ENCODE results near the gene TPM1.
A peak's percentile ranks its signal among the peaks of the same experiment; 100 is the strongest.

The TPM1 gene

DNA sequence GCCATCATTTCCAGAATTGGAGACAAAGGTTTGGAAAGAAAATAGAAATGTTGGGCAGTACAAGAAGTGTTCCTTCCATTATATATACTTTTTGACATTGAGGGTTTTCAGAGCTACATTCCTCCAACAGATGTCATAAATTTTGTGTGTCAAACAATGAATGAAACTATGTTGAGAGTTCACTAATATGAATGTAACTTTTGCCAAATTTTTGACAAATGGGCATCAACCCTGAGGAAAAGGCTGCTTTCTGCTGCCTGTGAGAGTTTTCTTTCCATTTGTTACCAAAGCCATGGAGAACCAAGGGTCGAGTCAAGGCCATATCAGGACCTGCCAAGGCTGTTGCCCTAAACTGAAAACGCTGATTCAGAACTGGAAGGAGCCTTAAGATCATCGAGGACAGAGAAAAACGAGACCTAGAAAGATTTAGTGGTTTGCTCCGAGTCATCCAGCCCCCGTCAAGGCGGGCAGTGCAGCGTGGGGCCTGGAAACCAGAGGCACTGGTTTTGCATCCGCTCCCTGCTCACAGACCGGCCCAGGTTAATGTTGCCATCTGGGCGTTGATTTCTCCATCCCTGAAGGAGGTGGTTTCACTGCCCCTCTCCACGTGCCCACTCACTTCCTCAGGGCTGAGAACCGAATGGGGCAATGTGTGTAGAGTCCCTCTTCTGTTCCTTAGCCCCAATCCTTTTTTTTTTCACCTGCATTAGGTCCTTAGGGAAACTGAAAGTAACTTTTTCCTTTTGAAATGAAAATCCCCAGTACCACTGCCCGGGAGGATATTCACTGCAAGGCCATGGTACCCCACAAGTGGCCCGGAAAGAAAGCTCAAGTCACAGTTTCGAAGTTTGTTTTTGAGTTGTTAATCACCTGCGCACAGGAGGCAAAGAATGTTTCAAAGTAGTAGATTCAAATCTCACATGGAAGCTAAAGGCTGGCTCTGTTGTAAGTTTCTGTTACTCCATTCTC lies 32.8 kb downstream of the TPM1 start:
- DNase-seq (ENCODE audit: insufficient read length, low spot score) (no peak), FAIRE-seq (no peak)
- TF ChIP-seq, protein P1, sequence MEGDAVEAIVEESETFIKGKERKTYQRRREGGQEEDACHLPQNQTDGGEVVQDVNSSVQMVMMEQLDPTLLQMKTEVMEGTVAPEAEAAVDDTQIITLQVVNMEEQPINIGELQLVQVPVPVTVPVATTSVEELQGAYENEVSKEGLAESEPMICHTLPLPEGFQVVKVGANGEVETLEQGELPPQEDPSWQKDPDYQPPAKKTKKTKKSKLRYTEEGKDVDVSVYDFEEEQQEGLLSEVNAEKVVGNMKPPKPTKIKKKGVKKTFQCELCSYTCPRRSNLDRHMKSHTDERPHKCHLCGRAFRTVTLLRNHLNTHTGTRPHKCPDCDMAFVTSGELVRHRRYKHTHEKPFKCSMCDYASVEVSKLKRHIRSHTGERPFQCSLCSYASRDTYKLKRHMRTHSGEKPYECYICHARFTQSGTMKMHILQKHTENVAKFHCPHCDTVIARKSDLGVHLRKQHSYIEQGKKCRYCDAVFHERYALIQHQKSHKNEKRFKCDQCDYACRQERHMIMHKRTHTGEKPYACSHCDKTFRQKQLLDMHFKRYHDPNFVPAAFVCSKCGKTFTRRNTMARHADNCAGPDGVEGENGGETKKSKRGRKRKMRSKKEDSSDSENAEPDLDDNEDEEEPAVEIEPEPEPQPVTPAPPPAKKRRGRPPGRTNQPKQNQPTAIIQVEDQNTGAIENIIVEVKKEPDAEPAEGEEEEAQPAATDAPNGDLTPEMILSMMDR (IDR thresholded peaks at IDR 0.05; ENCODE audit: insufficient read depth, missing control alignments): no peak

DNA sequence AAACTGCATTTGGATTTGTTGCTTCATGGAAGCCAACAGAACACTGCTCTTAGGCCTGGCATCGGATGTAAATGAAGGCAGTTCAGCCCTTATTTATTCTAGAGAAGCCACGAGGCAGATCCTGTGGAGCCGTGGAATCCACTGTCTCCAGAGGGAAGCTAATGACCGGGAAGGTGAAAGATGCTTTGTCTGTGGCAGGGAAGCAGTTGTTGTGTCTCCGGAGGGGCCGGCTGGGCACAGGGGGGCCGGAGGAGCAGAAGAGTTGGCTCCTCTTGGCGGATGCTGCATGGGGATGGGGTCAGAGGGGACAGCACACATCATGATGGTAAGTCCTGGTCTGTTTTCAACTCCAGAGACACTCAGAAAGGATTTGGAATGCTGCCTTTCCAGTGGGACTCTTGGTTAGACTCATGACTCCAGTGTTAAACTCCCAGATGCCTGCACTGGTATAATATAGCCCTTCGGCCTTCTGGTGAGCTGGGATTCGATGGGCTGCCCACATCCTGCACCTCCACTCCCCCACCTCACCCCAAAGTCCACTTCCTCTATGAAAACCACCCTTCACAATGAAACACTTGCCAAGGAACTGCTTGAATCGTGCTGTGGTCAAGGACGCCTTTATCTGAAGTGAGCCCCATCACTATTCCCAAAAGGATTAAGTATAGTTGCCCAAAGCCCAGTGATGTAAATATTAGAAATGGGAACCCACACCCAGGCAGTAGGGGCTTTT lies 33.6 kb downstream of the TPM1 start:
- DNase-seq (ENCODE audit: insufficient read length, low spot score) (no peak), FAIRE-seq (no peak)
- TF ChIP-seq, protein P1 (IDR thresholded peaks at IDR 0.05; ENCODE audit: insufficient read depth, missing control alignments): no peak

DNA sequence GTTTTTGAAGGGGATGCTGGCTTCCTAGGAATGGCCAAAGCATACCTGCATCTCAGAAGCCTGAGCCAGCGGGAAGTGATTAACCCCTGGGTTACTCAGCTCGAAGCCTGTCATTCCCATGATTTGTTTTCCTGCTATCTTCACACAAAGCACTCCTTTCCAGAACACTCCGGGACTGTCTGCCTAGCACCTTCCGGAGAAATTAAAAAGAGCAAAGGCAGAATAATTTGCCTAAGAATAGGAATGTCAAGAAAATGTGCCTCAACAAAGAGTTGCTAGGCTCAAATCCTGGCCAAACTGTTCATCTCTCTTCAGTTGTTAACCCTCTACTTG lies 34.1 kb downstream of the TPM1 start:
- DNase-seq (ENCODE audit: insufficient read length, low spot score) (no peak), FAIRE-seq (no peak)
- TF ChIP-seq, protein P1 (IDR thresholded peaks at IDR 0.05; ENCODE audit: insufficient read depth, missing control alignments): no peak

DNA sequence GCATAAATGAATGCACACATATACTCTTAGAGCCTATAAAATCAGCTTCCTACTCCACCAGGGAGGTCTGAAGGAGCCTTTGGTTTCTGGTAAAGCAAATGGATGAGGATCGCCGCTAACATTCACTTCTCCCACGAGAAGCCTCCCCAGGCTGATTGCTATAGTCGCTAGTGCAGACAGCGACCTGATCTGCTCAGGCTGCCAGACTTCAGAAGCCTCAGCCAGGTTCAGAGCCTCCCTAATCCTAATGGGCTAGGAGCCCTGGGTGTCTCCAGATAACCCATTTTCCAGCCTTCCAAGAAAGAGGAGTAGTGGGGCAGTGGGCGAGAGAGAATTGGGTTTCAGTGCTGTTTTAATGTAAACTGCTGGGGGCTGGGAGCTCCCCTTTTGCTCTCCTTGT lies 35.4 kb downstream of the TPM1 start:
- TF ChIP-seq, protein P1 (IDR thresholded peaks at IDR 0.05; ENCODE audit: insufficient read depth, missing control alignments): no peak
- FAIRE-seq (no peak), DNase-seq (ENCODE audit: insufficient read length, low spot score) (no peak)

DNA sequence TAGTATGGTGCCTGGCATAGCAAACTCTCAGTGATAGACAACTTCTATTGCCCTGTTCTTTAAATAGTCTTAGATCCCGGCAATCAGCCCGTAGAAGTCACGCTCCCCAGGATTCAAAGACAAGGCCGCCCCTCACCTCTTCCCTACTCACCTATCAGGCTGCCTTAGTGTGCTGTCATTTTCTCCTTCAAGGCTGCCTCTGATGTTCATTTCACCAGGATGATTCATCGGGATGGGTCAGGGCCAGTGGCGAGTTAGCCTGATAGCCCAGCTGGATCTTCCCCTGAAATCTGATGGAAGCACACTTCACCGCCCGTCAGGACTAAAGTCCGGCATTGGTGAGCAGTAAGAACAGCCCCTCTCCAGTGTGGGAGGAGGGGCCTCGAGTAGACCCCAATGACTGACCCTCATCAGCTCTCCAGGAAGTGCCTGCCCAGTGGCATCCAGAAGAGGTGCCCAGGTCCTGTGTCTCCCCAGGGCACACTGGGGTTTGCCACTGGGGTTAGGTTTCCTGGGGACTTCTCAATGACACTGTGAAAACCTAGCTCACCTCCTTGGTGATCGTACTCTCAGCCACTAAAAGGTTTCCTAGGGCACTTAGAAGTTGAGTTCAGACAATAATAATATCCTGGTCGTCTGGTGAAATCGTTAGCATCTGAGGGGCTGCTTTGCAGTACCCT lies 37.5 kb downstream of the TPM1 start:
- TF ChIP-seq, protein P1 (IDR thresholded peaks at IDR 0.05; ENCODE audit: insufficient read depth, missing control alignments): no peak
- DNase-seq (ENCODE audit: insufficient read length, low spot score) (no peak), FAIRE-seq (no peak)

DNA sequence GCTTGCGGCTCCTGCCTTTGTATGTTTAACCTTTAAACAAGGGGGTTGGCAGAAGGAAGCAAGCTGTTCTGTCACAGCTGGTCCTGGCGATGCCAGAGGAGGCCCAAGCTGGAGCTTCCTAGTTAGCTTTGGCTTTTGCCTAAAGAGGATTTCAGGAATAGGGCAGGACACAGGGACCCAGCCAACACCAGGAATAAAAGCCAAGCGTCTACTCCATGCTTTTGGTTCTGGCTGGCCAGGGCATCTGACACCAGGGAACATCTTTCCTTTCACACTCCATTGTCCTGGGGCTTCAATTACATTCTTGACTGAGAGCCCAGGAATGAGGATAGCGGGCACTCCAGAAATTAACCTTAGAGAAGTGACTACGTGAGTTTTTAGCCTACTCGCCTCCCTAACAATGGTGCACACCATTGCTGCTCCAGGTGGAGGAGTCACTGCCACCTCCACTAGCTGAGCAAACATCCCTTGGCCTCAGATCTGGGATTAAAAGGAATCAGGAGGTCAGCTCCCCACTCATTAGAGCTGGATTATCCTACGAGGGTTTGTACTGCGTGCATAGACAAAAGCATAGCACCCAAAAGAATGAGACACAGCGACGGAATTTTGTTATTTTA lies 38.2 kb downstream of the TPM1 start:
- FAIRE-seq (no peak), DNase-seq (ENCODE audit: insufficient read length, low spot score) (peak; percentile 29)
- TF ChIP-seq, protein P1 (IDR thresholded peaks at IDR 0.05; ENCODE audit: insufficient read depth, missing control alignments): no peak
